GM19099 (cell line): Measurements from ENCODE around the gene TPRG1.

Source experiments
- POLR2A ChIP-seq: IDR thresholded peaks from 3 replicates; pipeline ENCODE4 v1.6.1; 2011; ENCODE audit warnings: low read depth; ENCODE audit not compliant: insufficient read length; ENCODE audit errors: extremely low read depth

TPRG1 gene

DNA sequence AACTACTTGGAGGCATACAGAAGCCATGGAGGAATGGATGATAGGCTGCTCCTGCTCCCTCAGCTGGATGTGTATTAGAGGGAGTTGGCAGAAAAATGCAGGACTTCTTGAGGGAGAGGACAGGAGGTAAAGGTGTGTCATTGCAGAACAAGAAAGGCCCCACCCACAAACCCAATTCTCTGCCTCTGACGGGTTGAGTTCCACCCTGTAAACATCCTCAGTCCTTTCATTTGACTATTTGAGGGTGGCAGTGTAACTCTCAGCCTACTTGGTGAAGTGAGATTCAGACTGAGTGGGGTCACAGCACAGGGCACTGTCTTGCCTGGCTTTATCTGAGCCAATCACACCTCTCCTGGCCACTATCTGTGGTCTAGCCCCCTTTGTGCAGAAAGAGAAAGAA, at the start of gene TPRG1:
TPRG1 (plus strand) TSS at position 265 of the 400 bp plus-strand sequence. CDS start 35,414 bp downstream, outside the sequence.
- TF ChIP-seq POLR2A = no peak

DNA sequence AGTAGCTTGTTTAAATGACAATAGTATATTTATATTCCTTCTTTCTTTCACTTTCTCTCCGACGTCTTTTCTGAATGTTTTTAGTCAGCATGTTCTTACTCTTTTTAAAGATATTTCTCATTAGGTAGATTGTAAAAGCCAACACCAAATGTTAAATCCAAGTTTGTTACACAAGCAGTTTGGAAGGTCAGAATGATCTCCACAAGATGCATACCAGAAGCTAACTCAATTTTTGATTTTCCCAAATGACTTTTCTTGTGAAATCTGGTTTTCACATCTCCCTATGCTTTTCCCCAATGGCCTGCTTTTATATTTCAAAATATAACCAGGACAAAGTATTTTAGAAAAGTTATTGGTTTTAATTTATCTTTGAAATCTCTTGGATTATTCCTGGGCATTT, 49.7 kb upstream of the TPRG1 start:
- TF ChIP-seq POLR2A = no peak

DNA sequence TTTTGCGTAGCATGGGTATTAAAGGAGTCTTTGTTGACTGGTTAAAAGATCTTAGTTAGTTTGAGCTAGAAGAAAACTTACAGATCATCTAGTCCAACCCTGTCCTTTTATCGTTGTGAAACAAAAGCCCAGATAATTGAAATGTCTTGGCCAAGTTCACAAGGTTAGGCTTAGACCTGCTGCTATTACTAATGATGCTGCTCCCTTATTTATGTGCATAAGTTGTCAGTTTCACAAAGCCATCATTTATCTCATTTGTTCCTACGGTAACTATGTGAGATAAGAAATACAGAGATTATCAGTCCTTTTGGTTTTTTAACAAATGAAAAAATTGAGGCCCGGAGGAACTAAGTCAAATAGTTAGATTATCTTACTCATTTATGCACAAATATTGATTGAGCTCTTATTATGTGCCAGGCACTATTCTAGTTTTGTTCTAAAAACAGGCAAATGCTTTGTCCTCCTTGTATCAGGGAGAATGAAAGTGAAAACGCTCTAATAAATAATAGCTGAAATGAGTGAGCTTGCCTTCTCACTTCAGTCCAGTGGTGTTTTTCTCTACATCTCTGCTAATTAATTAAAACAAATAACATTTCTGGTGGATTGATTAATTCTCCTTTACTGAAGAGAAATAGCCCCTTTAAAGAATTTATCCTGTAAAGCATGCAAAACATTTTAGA, 49.1 kb upstream of the TPRG1 start:
- no peak for TF ChIP-seq POLR2A

DNA sequence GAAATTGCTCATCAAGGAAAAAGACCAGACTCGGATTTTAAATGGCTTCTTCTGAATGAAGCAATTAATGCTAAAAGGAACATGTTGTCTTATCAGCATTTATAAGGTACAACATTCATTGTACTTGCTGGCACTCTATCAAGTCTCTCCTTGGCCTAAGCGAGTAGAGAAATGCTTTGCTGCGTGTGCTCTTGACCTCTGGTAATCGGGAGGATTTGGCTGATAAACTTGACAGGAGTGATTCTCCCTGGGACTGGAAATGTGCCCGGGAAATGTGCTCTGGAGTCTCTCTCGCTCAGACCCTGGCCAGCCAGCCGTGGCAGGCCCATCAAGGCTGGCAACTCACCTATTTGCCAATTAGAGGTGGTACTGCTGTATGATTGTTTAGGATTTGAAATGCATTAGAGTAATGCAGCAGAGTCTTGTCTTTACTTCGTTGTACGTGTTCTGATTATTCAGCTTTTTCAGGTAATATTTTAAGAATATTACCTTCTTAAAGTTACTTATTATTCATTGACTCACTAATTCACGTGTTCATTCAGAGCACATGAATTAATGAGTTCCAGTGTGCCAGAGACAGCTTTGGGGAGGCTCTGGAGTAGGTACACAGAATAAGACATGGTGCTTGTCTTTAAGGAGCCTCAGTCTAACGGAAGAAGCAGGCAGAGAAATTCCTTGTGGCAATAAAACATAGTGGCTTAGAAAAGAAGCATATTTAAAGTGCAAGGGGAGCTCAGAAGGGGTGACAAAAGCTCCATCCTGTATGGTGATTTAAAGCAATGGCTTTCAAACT, 48.0 kb upstream of the TPRG1 start:
- no peak for TF ChIP-seq POLR2A

- TF ChIP-seq POLR2A = no peak
Observed at GRCh38 chr3:189132231-189132671, 39.5 kb upstream of the TPRG1 start.

DNA sequence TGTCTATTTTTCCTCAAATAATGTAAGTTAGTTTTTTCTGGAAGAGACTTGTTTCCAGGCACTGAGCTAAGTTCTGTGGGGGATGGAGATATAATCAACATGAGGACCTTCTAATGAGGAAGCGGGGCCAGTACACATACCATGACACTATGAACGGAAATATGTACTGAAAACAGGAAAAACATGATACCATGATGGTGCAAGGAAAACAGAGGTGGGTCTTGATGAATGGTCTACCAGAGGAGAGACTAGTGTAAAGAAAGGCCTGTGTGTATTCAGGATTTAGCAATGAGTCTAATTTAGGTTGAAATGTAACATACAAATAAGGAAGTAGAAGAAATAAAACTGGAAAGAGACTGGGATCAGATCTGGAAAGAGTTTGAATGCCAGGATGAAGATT, 38.9 kb upstream of the TPRG1 start:
- no peak for TF ChIP-seq POLR2A

DNA sequence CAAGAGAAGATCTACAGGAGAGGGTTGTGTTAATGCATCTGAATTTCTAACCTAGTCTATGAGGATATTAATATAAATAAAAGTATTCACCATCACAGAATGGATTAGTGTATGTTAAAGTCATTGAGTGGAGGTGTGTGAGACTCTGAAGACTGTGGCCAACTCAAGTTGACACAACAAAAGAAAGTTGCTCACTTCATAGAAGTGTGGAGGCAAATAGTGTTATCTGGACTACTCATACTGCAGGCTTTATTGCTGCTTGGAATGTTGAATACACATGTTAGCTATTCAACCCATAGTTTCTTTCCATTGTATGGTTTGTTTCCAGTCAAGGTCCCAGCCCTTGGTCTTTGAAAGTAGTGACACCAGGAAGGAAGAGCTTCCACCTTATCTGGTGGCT, 38.0 kb upstream of the TPRG1 start:
- TF ChIP-seq POLR2A = no peak

DNA sequence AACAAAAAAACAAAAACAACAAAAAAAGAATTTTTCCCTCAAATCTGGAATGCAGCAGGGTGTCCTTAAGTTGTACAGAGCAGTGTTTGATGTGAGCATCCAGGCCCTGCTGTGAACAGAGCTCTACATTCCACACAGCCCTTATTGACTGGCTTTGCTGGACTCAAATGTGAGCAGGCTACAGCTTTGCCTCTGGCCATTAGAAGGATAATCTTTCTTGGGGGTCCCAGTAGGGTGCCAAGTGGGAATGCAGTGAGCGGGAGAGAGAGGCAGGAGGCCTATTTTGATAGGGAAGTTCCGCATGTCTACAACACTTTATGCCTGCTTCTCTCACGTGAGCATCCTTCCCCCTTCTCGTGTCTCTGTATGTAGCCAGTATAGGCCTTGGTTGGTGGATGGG, 34.4 kb upstream of the TPRG1 start:
- no peak for TF ChIP-seq POLR2A

GRCh38 chr3:189138901-189139610, 32.7 kb upstream of the TPRG1 start:
- TF ChIP-seq POLR2A = no peak

DNA sequence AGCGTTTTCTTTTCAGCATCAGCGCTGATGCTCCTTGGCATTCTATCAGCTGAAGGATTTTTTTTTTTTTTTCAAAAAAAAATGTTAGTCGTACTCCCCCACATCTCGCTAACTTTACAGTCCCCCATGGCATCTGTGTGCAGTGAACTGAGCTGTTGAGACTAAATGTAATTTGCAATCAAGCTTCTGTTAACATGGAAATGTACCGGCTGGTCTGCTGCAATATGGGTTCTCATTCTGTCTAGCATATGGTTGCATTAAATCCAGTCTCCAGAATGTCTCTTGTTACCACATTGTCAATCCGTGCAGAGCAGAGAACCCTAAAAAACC, 32.2 kb upstream of the TPRG1 start:
- no peak for TF ChIP-seq POLR2A

DNA sequence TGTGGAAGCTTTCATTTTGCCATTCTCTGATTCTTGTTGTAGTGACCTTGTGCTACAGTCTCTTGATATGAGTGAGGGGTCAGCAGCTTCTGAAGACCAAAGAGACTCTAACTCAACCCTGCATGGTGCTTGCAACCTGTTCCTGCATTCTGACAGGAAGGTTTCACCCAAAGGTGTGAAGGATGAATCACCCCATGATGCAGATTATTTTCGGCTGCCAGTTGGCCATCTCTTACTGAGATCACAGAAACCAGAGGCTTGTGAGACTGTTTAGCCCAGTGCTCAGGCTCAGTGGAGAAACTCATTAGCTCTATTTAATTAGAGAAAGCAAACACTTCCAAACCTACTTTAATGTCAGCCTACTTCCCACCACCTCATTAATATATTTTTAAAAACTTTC, 29.2 kb upstream of the TPRG1 start:
- no peak for TF ChIP-seq POLR2A

DNA sequence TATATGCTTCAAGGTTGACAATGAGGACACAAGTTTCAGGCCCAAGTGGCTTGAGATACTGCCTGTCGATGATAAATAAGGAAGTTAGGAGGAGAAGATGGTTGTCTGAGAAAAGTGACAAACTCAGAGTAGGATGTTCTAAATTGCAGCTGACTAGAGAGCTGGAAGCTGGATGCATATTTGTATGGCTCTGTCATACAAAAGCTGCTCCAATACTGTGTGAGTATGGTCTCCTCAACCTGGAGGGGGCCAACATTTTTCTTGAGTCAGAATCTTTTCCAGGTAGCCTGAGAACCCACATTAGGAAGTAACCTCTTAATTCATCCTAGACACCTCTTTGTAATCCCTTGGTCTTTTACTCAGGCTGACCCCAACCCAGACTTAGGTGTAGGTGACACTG, 28.4 kb upstream of the TPRG1 start:
- TF ChIP-seq POLR2A = no peak

DNA sequence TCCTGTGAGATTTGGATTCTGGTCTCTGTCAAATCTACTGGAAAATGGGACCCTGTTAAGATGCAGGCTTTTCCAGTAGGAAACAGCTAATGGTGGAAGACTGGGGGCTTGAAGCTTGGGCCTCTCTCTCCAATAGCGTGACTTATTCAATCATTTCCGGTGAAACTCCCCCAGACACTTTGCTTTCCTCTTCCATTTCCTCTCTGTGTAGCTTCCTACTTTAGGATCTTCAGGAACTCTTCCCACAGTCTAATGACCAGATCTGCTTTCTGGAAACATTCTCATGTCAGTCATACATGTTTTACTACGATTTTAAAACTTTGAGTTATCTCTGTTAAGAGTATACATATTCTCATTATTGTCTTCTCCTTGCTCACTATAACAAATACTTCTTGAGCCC, 28.0 kb upstream of the TPRG1 start:
- no peak for TF ChIP-seq POLR2A

- TF ChIP-seq POLR2A = no peak
Observed at GRCh38 chr3:189144645-189145044, 27.1 kb upstream of the TPRG1 start.

GRCh38 chr3:189146848-189147247, 24.9 kb upstream of the TPRG1 start:
- no peak for TF ChIP-seq POLR2A

GRCh38 chr3:189148081-189148507, 23.7 kb upstream of the TPRG1 start:
- TF ChIP-seq POLR2A = no peak
